ENCODE results near the gene FILIP1L.

Gene FILIP1L

DNA sequence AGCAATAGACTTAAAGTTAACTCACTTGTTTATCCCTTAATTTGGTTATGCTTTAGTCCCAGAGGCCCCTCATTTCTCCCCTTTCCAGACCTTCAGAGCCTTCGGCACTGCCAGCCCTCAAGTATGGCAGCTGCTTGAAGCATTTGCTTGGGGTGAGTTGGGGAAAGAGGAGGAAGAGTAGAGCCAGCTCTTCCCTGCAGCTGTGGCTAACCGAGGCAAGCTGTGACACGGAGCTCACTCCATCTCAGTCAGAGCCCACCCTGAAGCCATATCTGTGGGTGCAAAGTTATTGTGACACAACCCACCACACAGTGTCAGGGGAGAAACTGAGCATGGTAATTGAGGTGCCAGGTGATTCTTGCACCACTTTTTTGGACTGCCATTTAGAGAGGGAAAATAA, 66.1 kb downstream of the FILIP1L start:
- TF ChIP-seq RAD21 (IDR thresholded peaks at IDR 0.05; ENCODE audit: low read depth) = no peak
- TF ChIP-seq TEAD4 (IDR thresholded peaks at IDR 0.05) = no peak
- TF ChIP-seq NFIC (IDR thresholded peaks at IDR 0.05) = no peak
- no peak for TF ChIP-seq CEBPB (IDR thresholded peaks at IDR 0.05)
- no peak for TF ChIP-seq TAF1 (IDR thresholded peaks at IDR 0.05; ENCODE audit: low read depth)
- TF ChIP-seq EGR1 (IDR thresholded peaks at IDR 0.05) = no peak
- TF ChIP-seq YY1 (IDR thresholded peaks at IDR 0.05; ENCODE audit: low read depth) = no peak
- TF ChIP-seq ZBTB7A (IDR thresholded peaks at IDR 0.05; ENCODE audit: low read depth) = no peak
- no peak for TF ChIP-seq EP300 (IDR thresholded peaks at IDR 0.05; ENCODE audit: borderline replicate concordance)

DNA sequence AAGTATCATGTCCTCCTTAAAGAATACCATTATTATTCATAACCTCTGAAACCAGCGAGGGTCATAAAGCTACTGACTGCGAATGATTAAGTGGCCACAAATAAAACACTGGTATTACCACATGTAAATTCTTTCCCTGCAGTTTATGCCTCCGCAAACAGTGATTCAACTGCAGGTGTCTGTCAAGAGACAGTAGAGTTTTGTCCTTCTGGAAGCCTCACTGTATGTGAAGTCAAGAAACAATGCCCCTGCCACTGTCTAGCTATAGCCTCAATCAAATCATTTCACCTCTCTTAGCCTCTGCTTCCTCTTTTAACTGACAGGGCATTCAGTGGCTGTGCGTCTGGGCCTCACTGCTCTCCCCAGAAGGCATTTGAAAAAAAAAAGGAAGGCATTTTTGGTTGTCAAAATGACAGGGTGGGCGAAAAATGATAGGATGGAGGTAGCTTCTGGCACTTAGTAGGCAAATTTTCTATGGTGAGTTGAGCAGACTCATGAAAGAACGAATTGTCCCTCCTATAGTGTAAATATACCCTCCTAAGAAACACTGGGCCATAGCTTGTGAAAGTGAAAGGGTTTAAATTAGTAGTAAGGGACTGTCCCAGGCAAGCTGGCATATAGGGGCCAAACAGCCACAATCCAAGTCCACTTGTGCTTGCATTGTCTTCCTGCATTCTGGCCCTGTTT, 66.7 kb downstream of the FILIP1L start:
- TF ChIP-seq TAF1 (IDR thresholded peaks at IDR 0.05; ENCODE audit: low read depth) = no peak
- TF ChIP-seq EGR1 (IDR thresholded peaks at IDR 0.05) = no peak
- TF ChIP-seq EP300 (IDR thresholded peaks at IDR 0.05; ENCODE audit: borderline replicate concordance) = no peak
- no peak for TF ChIP-seq CREB1 (IDR thresholded peaks at IDR 0.05; ENCODE audit: low read depth)
- TF ChIP-seq FOXM1 (IDR thresholded peaks at IDR 0.05; ENCODE audit: borderline replicate concordance, low read depth) = no peak
- no peak for TF ChIP-seq NFIC (IDR thresholded peaks at IDR 0.05)

DNA sequence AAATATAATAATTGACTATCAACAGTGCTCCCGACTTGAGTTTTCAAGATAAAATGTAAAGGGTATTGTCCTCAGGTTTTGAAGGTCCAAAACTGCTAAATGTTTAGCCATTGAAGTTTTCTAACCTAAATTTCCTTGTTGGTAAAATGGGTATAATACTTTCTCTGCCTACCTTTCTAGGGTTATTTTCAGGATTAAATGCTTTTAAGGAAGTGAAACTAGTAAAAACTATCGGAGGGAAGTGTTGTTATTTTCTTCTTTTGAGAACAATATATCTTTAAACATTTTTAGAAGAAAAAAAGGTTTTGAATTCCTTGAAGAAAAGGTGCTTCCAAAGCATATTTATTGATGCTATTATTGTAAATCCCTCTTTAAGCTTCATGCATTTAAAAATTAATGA, 67.3 kb downstream of the FILIP1L start:
- TF ChIP-seq ZBTB7A (IDR thresholded peaks at IDR 0.05; ENCODE audit: low read depth) = no peak
- TF ChIP-seq TCF12 (IDR thresholded peaks at IDR 0.05; ENCODE audit: low read depth) = no peak
- no peak for TF ChIP-seq EGR1 (IDR thresholded peaks at IDR 0.05)
- TF ChIP-seq, protein P1, sequence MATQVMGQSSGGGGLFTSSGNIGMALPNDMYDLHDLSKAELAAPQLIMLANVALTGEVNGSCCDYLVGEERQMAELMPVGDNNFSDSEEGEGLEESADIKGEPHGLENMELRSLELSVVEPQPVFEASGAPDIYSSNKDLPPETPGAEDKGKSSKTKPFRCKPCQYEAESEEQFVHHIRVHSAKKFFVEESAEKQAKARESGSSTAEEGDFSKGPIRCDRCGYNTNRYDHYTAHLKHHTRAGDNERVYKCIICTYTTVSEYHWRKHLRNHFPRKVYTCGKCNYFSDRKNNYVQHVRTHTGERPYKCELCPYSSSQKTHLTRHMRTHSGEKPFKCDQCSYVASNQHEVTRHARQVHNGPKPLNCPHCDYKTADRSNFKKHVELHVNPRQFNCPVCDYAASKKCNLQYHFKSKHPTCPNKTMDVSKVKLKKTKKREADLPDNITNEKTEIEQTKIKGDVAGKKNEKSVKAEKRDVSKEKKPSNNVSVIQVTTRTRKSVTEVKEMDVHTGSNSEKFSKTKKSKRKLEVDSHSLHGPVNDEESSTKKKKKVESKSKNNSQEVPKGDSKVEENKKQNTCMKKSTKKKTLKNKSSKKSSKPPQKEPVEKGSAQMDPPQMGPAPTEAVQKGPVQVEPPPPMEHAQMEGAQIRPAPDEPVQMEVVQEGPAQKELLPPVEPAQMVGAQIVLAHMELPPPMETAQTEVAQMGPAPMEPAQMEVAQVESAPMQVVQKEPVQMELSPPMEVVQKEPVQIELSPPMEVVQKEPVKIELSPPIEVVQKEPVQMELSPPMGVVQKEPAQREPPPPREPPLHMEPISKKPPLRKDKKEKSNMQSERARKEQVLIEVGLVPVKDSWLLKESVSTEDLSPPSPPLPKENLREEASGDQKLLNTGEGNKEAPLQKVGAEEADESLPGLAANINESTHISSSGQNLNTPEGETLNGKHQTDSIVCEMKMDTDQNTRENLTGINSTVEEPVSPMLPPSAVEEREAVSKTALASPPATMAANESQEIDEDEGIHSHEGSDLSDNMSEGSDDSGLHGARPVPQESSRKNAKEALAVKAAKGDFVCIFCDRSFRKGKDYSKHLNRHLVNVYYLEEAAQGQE (IDR thresholded peaks at IDR 0.05; ENCODE audit: low read depth) = no peak
- TF ChIP-seq NFIC (IDR thresholded peaks at IDR 0.05) = no peak
- TF ChIP-seq CREB1 (IDR thresholded peaks at IDR 0.05; ENCODE audit: low read depth) = no peak
- no peak for TF ChIP-seq RAD21 (IDR thresholded peaks at IDR 0.05; ENCODE audit: low read depth)
- TF ChIP-seq CEBPB (IDR thresholded peaks at IDR 0.05) = no peak
- no peak for TF ChIP-seq YY1 (IDR thresholded peaks at IDR 0.05; ENCODE audit: low read depth)
- no peak for TF ChIP-seq FOXM1 (IDR thresholded peaks at IDR 0.05; ENCODE audit: borderline replicate concordance, low read depth)
- TF ChIP-seq TEAD4 (IDR thresholded peaks at IDR 0.05) = no peak
- TF ChIP-seq, protein P2, sequence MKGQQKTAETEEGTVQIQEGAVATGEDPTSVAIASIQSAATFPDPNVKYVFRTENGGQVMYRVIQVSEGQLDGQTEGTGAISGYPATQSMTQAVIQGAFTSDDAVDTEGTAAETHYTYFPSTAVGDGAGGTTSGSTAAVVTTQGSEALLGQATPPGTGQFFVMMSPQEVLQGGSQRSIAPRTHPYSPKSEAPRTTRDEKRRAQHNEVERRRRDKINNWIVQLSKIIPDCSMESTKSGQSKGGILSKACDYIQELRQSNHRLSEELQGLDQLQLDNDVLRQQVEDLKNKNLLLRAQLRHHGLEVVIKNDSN (IDR thresholded peaks at IDR 0.05) = no peak
- TF ChIP-seq TAF1 (IDR thresholded peaks at IDR 0.05; ENCODE audit: low read depth) = no peak
- no peak for TF ChIP-seq EP300 (IDR thresholded peaks at IDR 0.05; ENCODE audit: borderline replicate concordance)
- TF ChIP-seq, protein P3, sequence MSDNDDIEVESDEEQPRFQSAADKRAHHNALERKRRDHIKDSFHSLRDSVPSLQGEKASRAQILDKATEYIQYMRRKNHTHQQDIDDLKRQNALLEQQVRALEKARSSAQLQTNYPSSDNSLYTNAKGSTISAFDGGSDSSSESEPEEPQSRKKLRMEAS (IDR thresholded peaks at IDR 0.05) = no peak

DNA sequence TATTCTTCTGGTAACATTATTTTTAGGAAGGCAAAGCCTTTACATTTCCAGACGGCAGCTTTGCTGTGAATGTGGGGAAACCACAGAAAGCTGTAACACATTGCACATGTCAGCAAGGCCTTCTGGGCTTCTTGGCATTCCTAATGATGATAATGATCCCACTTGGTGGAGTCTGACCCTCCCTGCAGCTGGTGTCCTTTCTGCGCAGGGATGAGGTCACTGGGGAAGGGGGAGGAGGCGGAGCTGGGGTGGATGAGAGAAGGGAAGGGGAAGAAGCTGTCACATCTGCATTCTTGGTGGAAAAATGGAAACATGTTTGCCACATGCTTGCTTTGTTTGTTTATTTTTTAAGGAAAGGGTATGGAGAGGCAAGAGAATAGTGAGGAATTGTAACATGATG, 68.6 kb downstream of the FILIP1L start:
- no peak for TF ChIP-seq TEAD4 (IDR thresholded peaks at IDR 0.05)
- TF ChIP-seq NFIC (IDR thresholded peaks at IDR 0.05) = no peak
- TF ChIP-seq FOXM1 (IDR thresholded peaks at IDR 0.05; ENCODE audit: borderline replicate concordance, low read depth) = no peak
- TF ChIP-seq YY1 (IDR thresholded peaks at IDR 0.05; ENCODE audit: low read depth) = no peak
- TF ChIP-seq ZBTB7A (IDR thresholded peaks at IDR 0.05; ENCODE audit: low read depth) = no peak
- TF ChIP-seq EGR1 (IDR thresholded peaks at IDR 0.05) = no peak

DNA sequence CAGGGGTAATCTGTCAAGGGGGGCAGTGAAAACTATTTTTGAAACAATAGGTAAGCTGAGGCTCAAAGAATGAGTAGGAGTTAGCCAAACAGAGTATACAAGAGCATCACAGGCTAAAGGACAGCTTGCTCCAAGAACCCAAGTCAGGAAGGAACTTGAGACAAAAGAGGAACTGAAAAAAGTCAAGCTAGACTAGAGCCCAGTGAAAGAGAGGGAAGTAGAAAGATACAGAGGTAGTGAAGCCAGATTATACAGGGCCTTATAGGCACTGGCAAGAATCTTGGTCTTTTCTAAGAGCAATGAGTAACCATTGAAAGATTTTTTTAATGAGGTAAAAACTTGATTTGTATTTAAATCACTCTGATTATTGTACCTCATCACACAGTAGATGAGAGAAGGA, 69.9 kb downstream of the FILIP1L start:
- TF ChIP-seq NFIC (IDR thresholded peaks at IDR 0.05) (no peak), ZBTB7A (IDR thresholded peaks at IDR 0.05; ENCODE audit: low read depth) (no peak), EP300 (IDR thresholded peaks at IDR 0.05; ENCODE audit: borderline replicate concordance) (no peak), RAD21 (IDR thresholded peaks at IDR 0.05; ENCODE audit: low read depth) (no peak), EGR1 (IDR thresholded peaks at IDR 0.05) (no peak), CREB1 (IDR thresholded peaks at IDR 0.05; ENCODE audit: low read depth) (no peak), TAF1 (IDR thresholded peaks at IDR 0.05; ENCODE audit: low read depth) (no peak), TEAD4 (IDR thresholded peaks at IDR 0.05) (no peak), CEBPB (IDR thresholded peaks at IDR 0.05) (no peak), FOXM1 (IDR thresholded peaks at IDR 0.05; ENCODE audit: borderline replicate concordance, low read depth) (no peak), TCF12 (IDR thresholded peaks at IDR 0.05; ENCODE audit: low read depth) (no peak)
- TF ChIP-seq, protein P1 (IDR thresholded peaks at IDR 0.05; ENCODE audit: low read depth) = no peak

DNA sequence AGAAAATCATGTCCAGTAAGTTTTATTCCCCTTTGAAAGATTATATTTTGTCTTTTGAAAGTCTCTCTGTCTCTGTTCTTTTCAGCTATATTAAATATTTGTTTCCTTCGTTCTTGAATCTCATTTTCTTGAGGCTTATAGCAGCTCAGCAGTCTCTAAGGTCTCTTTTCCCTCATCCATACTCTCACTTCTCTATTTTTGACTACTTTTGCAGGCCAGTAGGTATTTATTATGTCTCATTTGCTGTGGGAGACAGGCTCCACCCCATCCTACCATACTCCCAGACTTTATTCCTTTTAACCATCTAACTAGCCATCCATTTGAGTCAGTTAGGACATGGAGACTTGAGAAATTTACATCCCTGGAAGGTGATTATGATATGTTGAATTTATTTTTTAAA, 71.0 kb downstream of the FILIP1L start:
- TF ChIP-seq CREB1 (IDR thresholded peaks at IDR 0.05; ENCODE audit: low read depth) (no peak), EGR1 (IDR thresholded peaks at IDR 0.05) (no peak), TEAD4 (IDR thresholded peaks at IDR 0.05) (no peak), ZBTB7A (IDR thresholded peaks at IDR 0.05; ENCODE audit: low read depth) (no peak), RAD21 (IDR thresholded peaks at IDR 0.05; ENCODE audit: low read depth) (no peak), CEBPB (IDR thresholded peaks at IDR 0.05) (no peak), TCF12 (IDR thresholded peaks at IDR 0.05; ENCODE audit: low read depth) (no peak), EP300 (IDR thresholded peaks at IDR 0.05; ENCODE audit: borderline replicate concordance) (no peak), NFIC (IDR thresholded peaks at IDR 0.05) (no peak)
- TF ChIP-seq, protein P2 (IDR thresholded peaks at IDR 0.05) = no peak
- TF ChIP-seq, protein P1 (IDR thresholded peaks at IDR 0.05; ENCODE audit: low read depth) = no peak
